Kidney epithelial cell (primary cell): ENCODE data around the gene OXSR1. TPM values are rescaled to one million over a fixed set of nuclear protein-coding genes. Genes with fewer than 3 reads are reported as not detected.

Experiments
- DNase-seq: peaks from one replicate; pipeline ENCODE4 v3.0.0-alpha.2; 2010; ENCODE audit warnings: low read depth
- H3K27me3 ChIP-seq: 2 replicates; pipeline ENCODE4 v1.6.0; 2011; ENCODE audit warnings: low read length; ENCODE audit not compliant: control insufficient read depth, insufficient read depth
- H3K36me3 ChIP-seq: 2 replicates; pipeline ENCODE4 v1.5.1; 2011; ENCODE audit warnings: low read length; ENCODE audit not compliant: control insufficient read depth, insufficient read depth
- H3K4me3 ChIP-seq: 2 replicates; pipeline ENCODE4 v1.5.1; 2011; ENCODE audit warnings: low read depth, mild to moderate bottlenecking, control low read depth, low read length
- total RNA-seq: library from RNA; depleted of rRNA; stranded (reverse); fragments of >200 nt; gene quantifications from 2 replicates; pipeline ENCODE4 v1.2.3, GENCODE V29; 2015
- TF ChIP-seq, protein P1 (sequence below): IDR thresholded peaks from 2 replicates; pipeline ENCODE4 v1.5.1; 2011; ENCODE audit warnings: mild to moderate bottlenecking, moderate library complexity, low read length, control low read depth, inconsistent platforms; ENCODE audit not compliant: insufficient read depth, poor library complexity, severe bottlenecking

Gene OXSR1
- total RNA-seq, 1 donor from 2014 or later: 41.9 TPM

DNA sequence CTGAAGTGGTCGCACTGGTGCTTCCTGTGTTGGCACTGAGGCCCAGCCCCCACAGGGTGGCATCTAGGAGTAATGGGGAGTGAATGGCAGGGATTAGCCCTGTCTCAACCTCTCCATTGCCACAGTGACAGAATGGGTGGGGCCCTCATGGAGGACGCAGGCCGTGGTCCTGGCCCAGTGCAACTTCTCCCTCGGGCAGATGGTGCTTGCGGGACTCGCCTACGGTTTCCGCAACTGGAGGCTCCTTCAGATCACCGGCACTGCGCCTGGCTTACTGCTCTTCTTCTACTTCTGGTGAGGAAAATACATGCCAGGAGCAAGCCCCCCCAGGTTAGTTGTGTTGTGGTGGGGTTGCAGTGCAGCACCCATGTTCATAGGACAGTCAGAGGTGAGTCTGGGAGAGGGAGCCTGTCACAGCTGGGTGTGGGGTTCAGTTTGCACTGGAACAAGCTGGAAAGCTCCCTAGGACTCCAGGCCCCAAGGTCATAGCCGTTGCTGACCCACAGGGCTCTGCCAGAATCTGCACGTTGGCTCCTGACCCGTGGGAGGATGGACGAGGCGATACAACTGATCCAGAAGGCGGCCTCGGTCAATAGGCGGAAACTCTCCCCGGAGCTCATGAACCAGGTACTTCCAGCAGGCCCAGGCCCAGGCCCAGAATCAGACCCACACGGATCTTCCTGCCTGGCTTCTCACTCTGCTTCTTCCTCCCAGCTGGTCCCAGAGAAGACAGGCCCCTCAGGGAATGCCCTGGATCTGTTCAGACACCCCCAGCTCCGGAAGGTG, 109.7 kb downstream of the OXSR1 start:
- Histone ChIP-seq H3K4me3 (no peak overlapping the region), H3K27me3 (no peaks in the 10 kb centered on the region), H3K36me3 (no peaks in the 10 kb centered on the region)
- TF ChIP-seq, protein P1, sequence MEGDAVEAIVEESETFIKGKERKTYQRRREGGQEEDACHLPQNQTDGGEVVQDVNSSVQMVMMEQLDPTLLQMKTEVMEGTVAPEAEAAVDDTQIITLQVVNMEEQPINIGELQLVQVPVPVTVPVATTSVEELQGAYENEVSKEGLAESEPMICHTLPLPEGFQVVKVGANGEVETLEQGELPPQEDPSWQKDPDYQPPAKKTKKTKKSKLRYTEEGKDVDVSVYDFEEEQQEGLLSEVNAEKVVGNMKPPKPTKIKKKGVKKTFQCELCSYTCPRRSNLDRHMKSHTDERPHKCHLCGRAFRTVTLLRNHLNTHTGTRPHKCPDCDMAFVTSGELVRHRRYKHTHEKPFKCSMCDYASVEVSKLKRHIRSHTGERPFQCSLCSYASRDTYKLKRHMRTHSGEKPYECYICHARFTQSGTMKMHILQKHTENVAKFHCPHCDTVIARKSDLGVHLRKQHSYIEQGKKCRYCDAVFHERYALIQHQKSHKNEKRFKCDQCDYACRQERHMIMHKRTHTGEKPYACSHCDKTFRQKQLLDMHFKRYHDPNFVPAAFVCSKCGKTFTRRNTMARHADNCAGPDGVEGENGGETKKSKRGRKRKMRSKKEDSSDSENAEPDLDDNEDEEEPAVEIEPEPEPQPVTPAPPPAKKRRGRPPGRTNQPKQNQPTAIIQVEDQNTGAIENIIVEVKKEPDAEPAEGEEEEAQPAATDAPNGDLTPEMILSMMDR: no peak
- no peak for DNase-seq

DNA sequence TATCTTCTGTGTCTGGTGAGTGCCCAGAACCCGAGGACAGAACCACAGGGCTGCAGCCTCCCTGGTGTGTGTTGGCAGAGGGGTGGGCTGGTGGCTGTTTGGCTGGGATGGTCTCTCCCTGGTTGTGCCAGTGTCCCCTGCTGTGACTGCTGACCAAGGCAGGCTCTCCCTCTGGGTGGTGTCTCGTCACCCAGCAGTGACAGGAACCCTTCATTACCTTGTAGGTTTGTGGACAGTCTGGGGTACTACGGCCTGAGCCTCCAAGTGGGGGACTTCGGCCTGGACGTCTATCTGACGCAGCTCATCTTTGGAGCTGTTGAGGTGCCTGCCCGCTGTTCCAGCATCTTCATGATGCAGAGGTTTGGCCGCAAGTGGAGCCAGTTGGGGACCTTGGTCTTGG, 110.3 kb downstream of the OXSR1 start:
- DNase-seq: no peak
- TF ChIP-seq, protein P1: no peak
- Histone ChIP-seq H3K27me3 (no peaks in the 10 kb centered on the region), H3K4me3 (no peak overlapping the region), H3K36me3 (no peaks in the 10 kb centered on the region)

- H3K36me3 ChIP-seq: no peaks in the 10 kb centered on the region
- DNase-seq: no peak
- TF ChIP-seq, protein P1: no peak
- no peaks in the 10 kb centered on the region for H3K27me3 ChIP-seq
- no peak overlapping the region for H3K4me3 ChIP-seq
These were observed 111.0 kb downstream of the OXSR1 start for GRCh38 chr3:38276081-38276916.

- H3K4me3 ChIP-seq: no peak overlapping the region
- DNase-seq: no peak
- TF ChIP-seq, protein P1: no peak
- no peaks in the 10 kb centered on the region for H3K36me3 ChIP-seq
- no peaks in the 10 kb centered on the region for H3K27me3 ChIP-seq
These were observed 111.7 kb downstream of the OXSR1 start for GRCh38 chr3:38276917-38277630.

GRCh38 chr3:38278841-38279240, 113.5 kb downstream of the OXSR1 start:
- Histone ChIP-seq H3K36me3 (no peaks in the 10 kb centered on the region), H3K4me3 (no peak overlapping the region), H3K27me3 (no peaks in the 10 kb centered on the region)
- DNase-seq: no peak
- TF ChIP-seq, protein P1: no peak
